ENCODE results near the gene RPS15. TPM values are rescaled to one million over a fixed set of nuclear protein-coding genes. Genes with fewer than 3 reads are reported as not detected.
"Not testable (repeated sequence)": the region's sequence is repeated elsewhere in the genome, so short reads cannot be mapped to it uniquely, and the experiment has no call there.

The RPS15 gene
- total RNA-seq, 1 donor from 2014 or later, result 1,455 TPM

DNA sequence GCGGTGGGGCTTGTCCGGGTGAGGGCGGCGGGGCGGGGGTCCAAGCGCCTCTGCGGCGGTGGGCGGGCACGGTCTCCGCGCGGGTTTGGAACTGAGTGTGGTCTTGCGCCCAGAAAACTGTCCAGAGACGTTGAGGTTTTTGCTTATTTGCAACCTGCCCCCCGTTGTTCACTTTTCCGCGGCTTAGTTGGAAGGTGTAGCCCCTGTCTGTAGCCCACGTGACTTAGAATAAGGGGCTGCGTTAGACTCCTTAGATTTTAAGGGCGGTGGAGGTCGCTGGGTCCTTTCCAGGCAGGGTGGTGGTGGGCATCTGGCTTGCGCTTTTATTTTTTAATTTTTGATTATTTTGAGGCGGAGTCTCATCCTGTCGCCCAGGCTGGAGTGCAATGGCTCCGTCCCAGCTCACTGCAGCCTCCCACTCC lies 748 bp downstream of the RPS15 start:
- H3K4me1 Mint-ChIP-seq (ENCODE audit: low read depth), result no peaks in the 10 kb centered on the region
- peaks cover 42% of the 10 kb centered on the region for H3K36me3 Mint-ChIP-seq (ENCODE audit: low read depth)
- H3K27me3 Mint-ChIP-seq (ENCODE audit: insufficient read depth), result no peaks in the 10 kb centered on the region
- intact Hi-C loops (cut with micrococcal nuclease), result loop anchor here (1.0 to 2.0 kb wide), 4 partner anchors 32 to 988 kb away; partner anchors contain the start of genes C19orf25, DAZAP1, NDUFS7 and TIMM13
- no peaks in the 10 kb centered on the region for H3K9me3 Mint-ChIP-seq
- peak overlapping the region; percentile 98 for H3K4me3 Mint-ChIP-seq
- peak overlapping the region; percentile 67 for H3K27ac Mint-ChIP-seq
- DNase-seq (ENCODE audit: low spot score), result no peak

- not testable (repeated sequence) for DNase-seq (ENCODE audit: low spot score); H3K4me1 Mint-ChIP-seq (ENCODE audit: low read depth); H3K9me3 Mint-ChIP-seq; H3K27me3 Mint-ChIP-seq (ENCODE audit: insufficient read depth)
- Mint-ChIP-seq H3K4me3 (peak overlapping the region; percentile 98), H3K27ac (peak overlapping the region; percentile 67), H3K36me3 (ENCODE audit: low read depth) (peaks cover 43% of the 10 kb centered on the region)
- intact Hi-C loops (cut with micrococcal nuclease), result loop anchor here (2.0 kb wide), 2 partner anchors 39 to 987 kb away; partner anchors contain the start of genes C19orf25 and TIMM13
These were observed 1.6 kb downstream of the RPS15 start for GRCh38 chr19:1439525-1440417.

DNA sequence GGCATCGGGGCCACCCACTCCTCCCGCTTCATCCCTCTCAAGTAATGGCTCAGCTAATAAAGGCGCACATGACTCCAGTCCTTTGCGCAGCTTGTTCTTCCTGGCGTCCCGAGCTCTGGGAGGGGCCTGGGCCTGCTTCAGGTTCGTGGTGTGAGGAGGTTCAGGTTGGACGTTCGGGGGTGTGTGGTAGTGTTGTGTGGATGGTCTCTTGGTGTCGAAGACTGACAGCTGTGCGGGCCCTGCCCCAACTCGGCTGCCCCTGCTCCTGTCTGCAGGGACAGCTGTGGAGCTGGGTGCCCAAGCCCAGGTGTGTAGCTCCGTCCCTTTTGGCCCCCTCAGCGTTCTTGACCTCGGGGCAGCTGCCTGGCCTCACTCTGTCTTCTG lies 2.2 kb downstream of the RPS15 start:
- DNase-seq (ENCODE audit: low spot score), result no peak
- H3K27ac Mint-ChIP-seq, result peak overlapping the region; percentile 52
- no peaks in the 10 kb centered on the region for H3K4me1 Mint-ChIP-seq (ENCODE audit: low read depth)
- H3K27me3 Mint-ChIP-seq (ENCODE audit: insufficient read depth), result no peaks in the 10 kb centered on the region
- intact Hi-C loops (cut with micrococcal nuclease), result no loop called here
- H3K9me3 Mint-ChIP-seq, result no peaks in the 10 kb centered on the region
- H3K36me3 Mint-ChIP-seq (ENCODE audit: low read depth), result peaks cover 40% of the 10 kb centered on the region
- peak overlapping the region; percentile 98 for H3K4me3 Mint-ChIP-seq

- Mint-ChIP-seq H3K27me3 (ENCODE audit: insufficient read depth) (no peaks in the 10 kb centered on the region), H3K4me1 (ENCODE audit: low read depth) (no peaks in the 10 kb centered on the region), H3K36me3 (ENCODE audit: low read depth) (peaks cover 39% of the 10 kb centered on the region), H3K9me3 (no peaks in the 10 kb centered on the region), H3K4me3 (peak overlapping the region; percentile 98), H3K27ac (peak overlapping the region; percentile 23)
- DNase-seq (ENCODE audit: low spot score), result no peak
- intact Hi-C loops (cut with micrococcal nuclease), result no loop called here
These were observed 2.8 kb downstream of the RPS15 start for GRCh38 chr19:1441022-1441426.

- H3K27me3 Mint-ChIP-seq (ENCODE audit: insufficient read depth), result peaks cover 2% of the 10 kb centered on the region
- peaks cover 39% of the 10 kb centered on the region for H3K36me3 Mint-ChIP-seq (ENCODE audit: low read depth)
- H3K4me3 Mint-ChIP-seq, result peak overlapping the region; percentile 53
- H3K27ac Mint-ChIP-seq, result peak overlapping the region; percentile 48
- intact Hi-C loops (cut with micrococcal nuclease), result no loop called here
- no peaks in the 10 kb centered on the region for H3K9me3 Mint-ChIP-seq
- no peak for DNase-seq (ENCODE audit: low spot score)
- no peaks in the 10 kb centered on the region for H3K4me1 Mint-ChIP-seq (ENCODE audit: low read depth)
These were observed 3.7 kb downstream of the RPS15 start for GRCh38 chr19:1441677-1442438.

GRCh38 chr19:1445185-1445931 lies 7.2 kb downstream of the RPS15 start:
- peak overlapping the region; percentile 70 for H3K4me3 Mint-ChIP-seq
- intact Hi-C loops (cut with micrococcal nuclease), result loop anchor here (1.0 to 5.0 kb wide), 4 partner anchors 10 to 322 kb away; partner anchors contain the start of gene ADAMTSL5
- peak; percentile 81 for DNase-seq (ENCODE audit: low spot score)
- H3K27ac Mint-ChIP-seq, result peak overlapping the region; percentile 63
- peaks cover 25% of the 10 kb centered on the region for H3K36me3 Mint-ChIP-seq (ENCODE audit: low read depth)
- peaks cover 7% of the 10 kb centered on the region for H3K4me1 Mint-ChIP-seq (ENCODE audit: low read depth)
- peaks cover 26% of the 10 kb centered on the region for H3K27me3 Mint-ChIP-seq (ENCODE audit: insufficient read depth)
- no peaks in the 10 kb centered on the region for H3K9me3 Mint-ChIP-seq

DNA sequence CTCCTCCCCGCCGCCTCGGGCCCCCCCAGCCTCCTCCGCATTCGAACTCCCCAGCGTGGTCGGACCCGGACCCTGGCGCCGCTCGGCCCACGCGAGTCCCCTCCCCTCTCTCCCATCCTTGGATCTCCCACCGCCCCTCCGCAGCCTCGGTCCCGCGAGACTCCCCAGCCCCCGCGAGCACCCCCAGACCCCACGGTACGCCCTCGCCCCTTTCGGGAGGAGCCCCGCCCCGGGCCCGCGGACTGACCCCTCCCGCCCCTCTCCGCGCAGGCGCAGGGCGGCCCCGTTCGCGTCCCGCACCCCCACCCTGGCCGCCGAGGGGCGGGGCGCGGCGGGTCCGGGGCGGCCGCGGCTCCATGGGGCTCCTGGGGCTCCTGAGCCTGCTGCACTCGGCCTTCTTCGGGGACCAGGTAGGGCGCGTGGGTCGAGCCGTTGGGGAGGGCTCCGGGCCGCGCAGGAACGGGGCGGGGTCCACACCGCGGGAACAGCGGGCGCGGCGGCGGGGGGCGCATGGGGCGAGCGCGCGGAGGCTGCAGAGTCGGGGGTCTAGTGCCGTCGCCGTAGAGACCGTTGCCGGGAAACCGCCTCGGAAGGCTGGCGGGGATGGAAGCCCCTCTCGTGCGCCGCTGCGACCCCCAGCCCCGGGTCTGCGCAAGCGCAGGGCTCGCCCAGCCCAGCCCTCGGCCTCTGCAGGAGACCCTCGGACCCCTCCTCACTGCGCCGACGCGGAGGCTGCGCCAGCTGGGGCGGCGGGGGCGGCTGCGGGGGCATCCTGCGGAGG lies 7.9 kb downstream of the RPS15 start:
- peaks cover 7% of the 10 kb centered on the region for H3K4me1 Mint-ChIP-seq (ENCODE audit: low read depth)
- H3K36me3 Mint-ChIP-seq (ENCODE audit: low read depth), result peaks cover 18% of the 10 kb centered on the region
- no peak overlapping the region for H3K4me3 Mint-ChIP-seq
- peaks cover 34% of the 10 kb centered on the region for H3K27me3 Mint-ChIP-seq (ENCODE audit: insufficient read depth)
- no peak for DNase-seq (ENCODE audit: low spot score)
- no peaks in the 10 kb centered on the region for H3K9me3 Mint-ChIP-seq
- no peak overlapping the region for H3K27ac Mint-ChIP-seq
- intact Hi-C loops (cut with micrococcal nuclease), result loop anchor here (1.0 to 5.0 kb wide), 4 partner anchors 9 to 321 kb away; partner anchors contain the start of gene ADAMTSL5

GRCh38 chr19:1446713-1447481 lies 8.7 kb downstream of the RPS15 start:
- Mint-ChIP-seq H3K9me3 (no peaks in the 10 kb centered on the region), H3K4me1 (ENCODE audit: low read depth) (peaks cover 7% of the 10 kb centered on the region), H3K27me3 (ENCODE audit: insufficient read depth) (peaks cover 35% of the 10 kb centered on the region), H3K4me3 (no peak overlapping the region), H3K36me3 (ENCODE audit: low read depth) (peaks cover 10% of the 10 kb centered on the region), H3K27ac (no peak overlapping the region)
- intact Hi-C loops (cut with micrococcal nuclease), result loop anchor here (5.0 kb wide), 1 partner anchor 320 kb away; no protein-coding TSS in a partner anchor
- DNase-seq (ENCODE audit: low spot score), result no peak

DNA sequence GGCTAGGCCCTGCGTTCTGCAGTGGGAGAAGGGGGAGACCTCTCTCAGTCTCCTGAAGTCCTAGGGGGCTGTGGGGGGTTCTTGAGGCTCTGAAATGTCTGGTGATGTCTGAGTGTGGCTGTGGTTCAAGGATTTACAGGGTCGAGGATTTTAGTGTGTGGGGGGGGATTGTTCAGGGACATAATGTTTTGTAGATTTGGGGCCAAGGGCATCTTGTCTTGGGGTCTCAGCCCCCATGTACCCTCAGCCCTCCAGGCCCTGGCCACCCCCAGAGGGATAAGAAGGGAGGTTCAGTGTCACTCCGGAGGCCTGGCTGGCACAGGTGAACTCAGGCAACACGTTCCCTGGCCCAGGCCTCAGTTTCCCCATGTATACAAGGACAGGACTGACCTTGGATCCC lies 9.3 kb downstream of the RPS15 start:
- DNase-seq (ENCODE audit: low spot score), result no peak
- peaks cover 5% of the 10 kb centered on the region for H3K36me3 Mint-ChIP-seq (ENCODE audit: low read depth)
- H3K4me3 Mint-ChIP-seq, result no peak overlapping the region
- peak overlapping the region; percentile 8 for H3K27ac Mint-ChIP-seq
- peaks cover 7% of the 10 kb centered on the region for H3K4me1 Mint-ChIP-seq (ENCODE audit: low read depth)
- H3K27me3 Mint-ChIP-seq (ENCODE audit: insufficient read depth), result peaks cover 35% of the 10 kb centered on the region
- intact Hi-C loops (cut with micrococcal nuclease), result loop anchor here (5.0 kb wide), 1 partner anchor 320 kb away; no protein-coding TSS in a partner anchor
- H3K9me3 Mint-ChIP-seq, result no peaks in the 10 kb centered on the region

DNA sequence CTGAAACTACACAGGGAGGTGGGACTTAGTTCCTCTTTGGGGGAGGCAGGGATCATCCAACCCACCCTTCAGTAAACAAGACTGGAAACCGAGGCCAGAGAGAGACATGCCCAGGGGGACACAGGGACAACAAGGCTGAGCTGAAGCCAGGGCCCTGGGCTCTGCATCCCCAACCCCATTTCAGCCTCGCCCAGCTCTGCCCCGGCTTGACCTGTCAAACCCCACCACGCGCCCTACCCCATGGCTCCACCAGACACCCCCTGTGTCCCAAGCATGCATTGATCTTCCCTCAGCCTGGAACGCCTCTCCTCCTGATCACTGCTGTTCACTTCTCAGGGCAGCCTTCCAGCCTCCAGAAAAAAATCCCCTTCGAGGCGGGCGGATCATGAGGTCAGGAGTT lies 9.7 kb downstream of the RPS15 start:
- DNase-seq (ENCODE audit: low spot score), result no peak
- Mint-ChIP-seq H3K4me3 (peak overlapping the region; percentile 19), H3K27ac (peak overlapping the region; percentile 8), H3K36me3 (ENCODE audit: low read depth) (peaks cover 1% of the 10 kb centered on the region), H3K27me3 (ENCODE audit: insufficient read depth) (peaks cover 36% of the 10 kb centered on the region), H3K4me1 (ENCODE audit: low read depth) (peaks cover 7% of the 10 kb centered on the region), H3K9me3 (no peaks in the 10 kb centered on the region)
- intact Hi-C loops (cut with micrococcal nuclease), result loop anchor here (5.0 kb wide), 1 partner anchor 319 kb away; no protein-coding TSS in a partner anchor

All from activated T-helper 1 cell treated with anti-CD3 and anti-CD28 coated beads, Interleukin-12 subunit alpha, Interleukin-12 subunit beta, Interleukin-2, Interleukin-4 antibody, amounts not matched to agents 30 ng/mL and 10 ng/mL and 1 ng/mL, durations not matched to agents 14 hours and 24 hours and 36 hours (primary cell).